ENCODE results near the gene RAPGEF5. TPM values are rescaled to one million over a fixed set of nuclear protein-coding genes. Genes with fewer than 3 reads are reported as not detected.

Gene RAPGEF5
- total RNA-seq, 1 donor from 2014 or later, result 106 TPM

DNA sequence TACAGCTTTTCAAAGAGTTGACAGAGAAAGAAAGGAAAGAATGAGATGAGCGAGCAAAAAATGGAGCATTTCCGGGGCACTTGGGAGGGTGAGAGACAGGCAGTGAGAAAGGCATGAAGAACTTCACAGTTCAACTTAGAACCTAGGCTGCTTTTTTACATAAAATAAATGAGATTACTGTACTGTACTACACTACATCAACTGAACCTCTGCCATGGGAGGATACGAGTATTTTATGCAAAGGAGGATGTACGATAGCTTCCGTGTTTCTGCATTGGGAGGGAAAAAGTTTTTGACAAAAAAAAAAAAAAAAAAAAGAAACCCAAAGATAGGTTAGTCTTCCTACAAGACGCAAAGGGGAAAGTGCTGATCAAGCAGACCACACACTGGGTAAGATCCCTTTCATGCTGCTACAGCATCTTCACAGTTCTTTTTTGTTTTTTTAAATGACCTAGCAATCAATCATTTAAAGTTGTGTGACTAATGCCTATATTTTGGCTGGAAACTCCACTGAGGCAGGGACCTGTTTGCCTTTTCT, 88.0 kb downstream of the RAPGEF5 start:
- no peak for DNase-seq (ENCODE audit: low read depth, low spot score)

DNA sequence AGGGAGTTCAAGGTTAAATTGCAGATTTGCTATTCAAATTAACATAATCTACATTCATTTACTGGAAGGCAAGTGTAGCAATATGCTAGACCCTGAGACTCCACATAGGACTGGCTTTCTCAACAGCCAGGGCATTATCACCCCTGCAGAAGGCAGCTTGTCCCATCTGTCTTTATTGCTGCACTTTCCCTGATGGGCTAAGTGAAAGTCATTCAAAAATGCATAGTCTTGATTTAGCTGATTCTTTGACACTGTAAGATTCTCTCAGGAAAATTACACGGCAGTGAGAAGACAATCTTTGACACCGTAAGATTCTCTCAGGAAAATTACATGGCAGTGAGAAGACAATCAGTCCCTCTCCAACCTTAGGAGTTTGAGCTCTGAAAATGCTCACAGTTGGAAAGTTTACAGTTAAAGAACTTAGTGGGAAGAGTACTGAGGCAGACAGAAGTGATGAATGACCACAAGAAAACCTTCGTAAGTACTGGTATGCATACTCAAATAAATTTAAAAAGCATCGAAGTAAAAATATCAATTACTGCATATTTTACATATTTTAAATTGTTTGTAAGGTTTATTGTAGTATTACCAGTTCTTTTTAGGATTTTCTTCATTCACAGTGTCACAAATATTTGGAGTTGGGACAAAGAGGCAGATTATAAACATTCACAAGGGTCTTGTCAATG, 88.9 kb downstream of the RAPGEF5 start:
- DNase-seq (ENCODE audit: low read depth, low spot score), result no peak

DNA sequence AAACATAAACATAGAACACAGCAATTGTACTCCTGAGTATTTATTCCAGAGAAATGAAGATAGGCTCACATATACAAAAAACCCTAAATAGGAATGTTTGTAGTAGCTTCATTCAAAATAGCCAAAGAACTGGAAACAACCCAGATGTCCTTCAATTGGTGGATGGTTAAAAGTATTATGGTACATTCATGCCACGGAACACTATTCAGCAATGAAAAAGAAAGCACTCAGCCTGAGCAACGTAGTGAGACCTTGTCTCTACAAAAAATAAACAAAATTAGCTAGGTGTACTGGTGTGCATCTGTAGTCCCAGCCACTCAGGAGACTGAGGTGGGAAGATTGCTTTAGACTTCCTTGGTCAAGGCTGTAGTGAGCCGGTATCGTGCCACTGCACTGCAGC, 94.4 kb downstream of the RAPGEF5 start:
- DNase-seq (ENCODE audit: low read depth, low spot score), result no peak

DNA sequence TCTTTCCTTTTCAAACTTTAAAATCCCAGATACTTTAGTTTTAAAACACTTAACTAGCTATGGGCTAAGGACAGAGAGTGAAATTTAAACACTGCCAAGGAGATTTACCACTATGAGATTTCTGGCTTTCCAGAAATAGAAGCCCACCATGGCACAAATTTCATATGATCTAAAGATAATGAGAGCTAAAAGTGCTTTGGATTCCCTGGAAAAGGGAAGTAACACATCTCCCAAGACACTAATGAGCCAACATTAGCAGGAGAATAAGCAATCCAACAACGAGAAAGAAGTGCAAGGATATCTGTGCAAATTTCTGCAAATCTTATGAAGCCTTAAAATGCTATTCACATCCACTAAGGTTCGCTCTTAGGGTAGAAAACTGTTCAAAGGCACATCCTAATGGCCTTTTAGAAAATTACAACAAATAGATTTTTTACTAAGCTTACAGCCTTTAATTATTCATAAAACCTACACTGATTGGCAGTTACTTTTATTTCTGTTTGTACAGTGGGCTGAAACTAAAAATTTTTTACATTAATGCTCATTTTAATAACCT, 100.3 kb downstream of the RAPGEF5 start:
- no peak for DNase-seq (ENCODE audit: low read depth, low spot score)

DNA sequence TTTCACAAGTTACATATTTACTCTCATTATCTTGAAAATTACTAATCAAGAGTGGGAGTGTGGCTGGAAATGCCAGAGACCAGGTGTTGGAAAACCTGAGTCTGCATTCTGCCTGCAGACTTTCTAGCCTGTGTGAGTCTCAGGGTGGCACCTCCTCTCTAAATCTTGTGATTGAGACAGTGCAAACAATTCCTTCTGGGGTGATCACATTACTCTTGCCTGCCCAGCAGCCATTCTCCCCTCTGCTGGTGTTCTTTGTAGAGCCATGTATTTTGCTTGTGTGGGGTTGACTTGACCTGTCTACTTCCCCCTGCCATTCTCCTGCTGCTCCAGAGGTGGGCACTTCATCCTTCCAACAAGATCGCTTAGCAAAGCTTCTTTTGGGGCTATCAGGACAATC, 101.1 kb downstream of the RAPGEF5 start:
- DNase-seq (ENCODE audit: low read depth, low spot score), result no peak

- DNase-seq (ENCODE audit: low read depth, low spot score), result no peak
Observed at GRCh38 chr7:22255342-22255741, 101.6 kb downstream of the RAPGEF5 start.

GRCh38 chr7:22252936-22253536, 103.9 kb downstream of the RAPGEF5 start:
- DNase-seq (ENCODE audit: low read depth, low spot score), result no peak

DNA sequence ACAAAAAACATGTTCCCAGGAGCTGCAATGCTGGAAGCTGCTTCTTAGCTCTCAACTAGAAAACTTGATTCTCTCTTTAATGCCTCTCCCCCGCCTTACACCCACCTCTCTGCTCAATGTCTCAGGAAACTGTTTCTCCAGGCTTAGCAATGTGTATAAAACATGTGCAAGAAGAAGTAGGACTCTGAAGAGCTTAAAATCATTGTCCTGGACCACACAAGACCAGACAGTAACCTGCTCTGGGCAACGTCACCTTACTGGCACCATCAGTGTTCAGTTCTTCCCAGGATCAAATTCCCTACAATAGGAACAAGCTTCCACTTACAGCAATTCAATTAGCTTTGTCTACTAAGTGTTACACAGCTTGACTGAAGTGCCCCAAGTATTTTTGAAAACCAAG, 104.9 kb downstream of the RAPGEF5 start:
- DNase-seq (ENCODE audit: low read depth, low spot score), result no peak

GRCh38 chr7:22251281-22251680, 105.7 kb downstream of the RAPGEF5 start:
- no peak for DNase-seq (ENCODE audit: low read depth, low spot score)

- no peak for DNase-seq (ENCODE audit: low read depth, low spot score)
Observed at GRCh38 chr7:22250390-22250789, 106.6 kb downstream of the RAPGEF5 start.

DNA sequence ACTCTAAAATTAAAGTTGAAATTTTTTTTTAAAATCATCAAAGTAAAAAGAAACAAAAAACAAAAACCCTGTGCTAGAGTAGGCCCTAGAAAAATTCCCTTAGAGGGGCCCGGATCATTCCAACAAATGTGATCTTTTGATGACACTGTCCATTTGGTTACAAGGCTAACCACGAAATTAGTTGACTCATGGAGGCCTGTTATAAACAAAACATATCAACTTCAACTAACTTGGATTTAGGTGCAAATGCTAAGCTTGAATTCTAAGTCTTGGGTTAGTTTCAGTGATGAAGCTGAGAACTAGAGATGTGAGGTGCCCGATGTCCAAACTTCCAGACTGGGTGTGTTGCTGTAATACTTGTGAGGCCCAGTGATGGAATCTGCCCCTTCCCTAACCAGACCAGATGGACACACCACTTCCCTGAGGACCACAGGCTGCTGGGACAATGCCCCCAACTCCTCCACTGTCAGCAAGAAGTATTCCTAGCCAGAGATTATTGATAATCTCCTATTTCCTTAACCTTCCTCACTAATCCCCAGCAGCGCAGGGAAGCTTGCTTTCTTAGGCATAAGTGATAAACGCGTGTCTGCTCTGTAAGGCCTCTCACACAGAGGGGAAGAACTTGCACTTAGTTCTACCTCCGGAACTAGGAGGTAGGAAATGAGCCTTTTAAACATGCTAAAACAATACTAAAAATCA, 108.7 kb downstream of the RAPGEF5 start:
- DNase-seq (ENCODE audit: low read depth, low spot score), result no peak

DNA sequence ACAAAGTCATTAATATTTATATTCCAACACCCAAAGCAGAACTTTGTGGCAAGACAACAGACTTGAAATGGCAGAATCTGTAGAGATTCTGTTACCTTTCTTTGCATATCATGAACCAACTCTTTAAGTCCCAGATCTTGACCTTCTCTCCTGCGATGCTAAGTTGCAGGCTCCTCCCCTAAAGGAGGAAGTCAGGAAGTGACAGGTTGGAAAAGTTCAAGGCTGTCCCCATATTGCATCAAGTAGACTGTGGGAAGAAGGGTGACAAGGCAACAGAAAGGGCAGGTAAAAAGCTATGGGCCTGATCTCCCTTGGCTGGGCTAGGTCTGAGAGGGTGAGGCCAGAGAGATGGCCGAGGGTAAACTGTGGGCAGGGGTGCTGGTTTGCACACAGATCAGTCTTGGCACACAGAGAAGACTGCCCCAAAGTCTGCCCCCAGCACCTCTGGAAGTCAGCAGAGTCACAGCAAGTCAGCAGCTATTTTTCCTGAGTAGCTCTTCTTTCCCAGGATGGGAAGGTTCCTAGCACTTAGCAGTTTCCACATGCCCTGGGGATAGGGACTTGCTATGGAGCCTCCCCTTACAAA, 115.1 kb downstream of the RAPGEF5 start:
- DNase-seq (ENCODE audit: low read depth, low spot score), result no peak

DNA sequence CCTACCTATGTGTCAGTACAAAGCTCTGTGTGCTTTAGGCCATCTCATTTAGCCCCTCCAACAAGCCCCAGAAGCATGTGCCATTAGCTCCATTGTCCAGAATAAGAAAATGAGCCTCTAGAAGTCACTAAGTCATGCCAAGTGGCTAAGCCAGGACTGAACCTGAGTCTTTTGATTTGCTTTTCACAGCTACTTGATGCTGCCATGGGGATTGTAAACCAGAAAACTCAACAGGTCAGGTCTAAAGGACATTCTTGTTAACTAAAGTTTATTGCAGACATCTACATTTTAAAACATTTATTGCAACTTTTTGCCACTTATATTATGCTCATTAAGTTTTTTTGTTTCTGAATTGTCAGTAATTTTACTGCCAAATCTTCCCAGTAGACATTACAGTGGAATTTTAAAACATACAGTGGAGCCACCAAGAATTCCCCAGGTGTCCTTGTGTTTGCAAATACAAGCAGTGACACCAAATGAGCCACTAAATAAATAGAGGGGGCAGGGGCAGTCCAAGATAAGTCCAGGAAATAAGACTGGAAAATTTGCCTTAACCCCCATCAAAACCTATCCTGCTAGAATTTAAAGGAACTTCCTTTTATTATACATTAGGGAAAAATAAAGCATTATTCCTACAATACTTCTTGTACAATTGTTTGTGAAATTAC, 115.9 kb downstream of the RAPGEF5 start:
- DNase-seq (ENCODE audit: low read depth, low spot score), result no peak

DNA sequence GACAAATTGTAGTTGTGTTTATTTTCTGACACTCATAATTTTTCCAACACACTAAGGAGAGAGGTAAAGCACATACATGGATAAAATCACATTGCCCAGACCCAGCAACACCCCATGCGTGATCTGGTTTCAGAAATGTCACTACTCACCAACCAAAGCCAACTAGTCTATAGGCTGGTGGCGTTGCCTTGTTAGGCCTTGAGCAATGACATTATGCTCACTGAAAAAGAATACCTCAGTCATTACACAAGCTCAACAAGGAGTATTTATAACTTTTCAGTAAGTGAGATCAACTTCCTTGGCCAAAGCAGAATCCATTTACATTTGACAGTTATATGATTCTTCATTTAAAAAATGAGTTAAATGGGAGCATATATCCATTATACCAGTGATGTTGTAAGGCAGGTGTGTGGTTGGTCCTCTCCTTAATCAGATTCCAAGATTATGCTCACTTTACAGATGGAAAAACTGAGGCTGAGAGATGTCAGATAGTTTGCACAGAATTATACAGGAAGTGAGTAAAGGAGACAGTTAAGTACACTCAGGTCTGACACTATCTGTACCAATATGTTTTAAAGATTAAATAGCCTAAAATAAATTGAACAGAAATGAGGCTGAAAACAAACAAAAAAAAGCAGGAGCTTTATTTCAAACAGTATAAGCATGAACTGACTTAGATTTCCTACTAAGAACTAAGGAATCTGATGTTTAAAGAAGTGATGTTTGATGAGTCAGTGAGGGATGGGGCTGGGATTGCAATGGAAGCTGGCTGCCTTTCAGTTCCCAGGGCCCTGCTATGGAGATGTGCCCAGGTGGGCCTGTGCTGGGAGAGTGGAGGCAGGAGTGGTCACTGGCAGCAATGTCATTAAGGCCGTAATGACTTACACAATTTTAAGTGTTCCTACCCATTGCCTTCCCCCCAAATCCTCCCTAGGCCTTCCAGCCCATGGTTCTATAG, 118.3 kb downstream of the RAPGEF5 start:
- DNase-seq (ENCODE audit: low read depth, low spot score), result no peak

DNA sequence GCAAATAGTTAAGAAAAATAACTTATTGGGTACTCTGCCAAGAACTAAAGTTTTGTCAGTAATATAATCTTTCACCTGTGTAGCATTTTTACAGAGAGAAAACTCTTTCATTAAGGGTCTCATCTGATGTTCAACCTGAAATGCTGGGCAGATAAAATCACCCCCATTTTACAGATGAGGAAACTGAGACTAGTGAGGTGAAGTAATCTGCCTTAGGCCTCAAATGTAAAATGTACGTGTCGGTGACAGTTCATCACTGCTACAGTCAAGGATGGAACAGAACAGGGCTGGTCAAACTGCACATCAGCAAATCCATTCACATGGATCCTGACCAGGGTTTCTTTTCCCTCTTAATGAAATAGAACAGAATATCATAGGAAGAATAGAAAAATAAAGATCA, 121.8 kb downstream of the RAPGEF5 start:
- DNase-seq (ENCODE audit: low read depth, low spot score), result no peak

DNA sequence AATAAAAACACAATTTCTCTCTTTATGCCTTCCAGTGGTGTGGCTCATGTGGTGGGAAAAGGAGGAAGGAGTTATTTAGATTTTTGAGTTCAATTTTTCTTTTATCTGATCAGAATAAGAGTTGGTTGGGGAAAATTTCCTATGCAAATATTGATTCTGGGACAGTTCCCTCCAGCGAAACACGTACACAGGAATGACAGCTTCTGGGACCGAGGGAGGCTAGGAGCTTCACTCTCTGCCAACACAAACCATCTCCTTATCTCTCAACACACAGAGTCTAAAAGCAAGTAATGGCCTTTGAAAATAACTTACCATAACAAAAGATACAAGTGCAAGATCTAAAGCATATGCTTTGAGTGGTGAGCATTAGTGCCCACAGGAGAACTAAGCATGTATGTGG, 122.7 kb downstream of the RAPGEF5 start:
- DNase-seq (ENCODE audit: low read depth, low spot score), result no peak

- DNase-seq (ENCODE audit: low read depth, low spot score), result no peak
Observed at GRCh38 chr7:22231806-22232205, 125.1 kb downstream of the RAPGEF5 start.

GRCh38 chr7:22231141-22231540, 125.8 kb downstream of the RAPGEF5 start:
- no peak for DNase-seq (ENCODE audit: low read depth, low spot score)

GRCh38 chr7:22230238-22230637, 126.7 kb downstream of the RAPGEF5 start:
- DNase-seq (ENCODE audit: low read depth, low spot score), result no peak

GRCh38 chr7:22229148-22229547, 127.8 kb downstream of the RAPGEF5 start:
- no peak for DNase-seq (ENCODE audit: low read depth, low spot score)

Data from pulmonary artery endothelial cell (primary cell).